ENCODE data around the gene MSH5.

MSH5 gene

GRCh38 chr6:31752739-31753319, 13.0 kb downstream of the MSH5 start:
- no peak for DNase-seq (ENCODE audit: low read depth in 1 of 2, low spot score in 1 of 2)

- no peak for DNase-seq (ENCODE audit: low read depth in 1 of 2, low spot score in 1 of 2)
Observed at GRCh38 chr6:31758281-31758680, 18.5 kb downstream of the MSH5 start.

GRCh38 chr6:31760790-31761189, 21.0 kb downstream of the MSH5 start:
- no peak for DNase-seq (ENCODE audit: low read depth in 1 of 2, low spot score in 1 of 2)

GRCh38 chr6:31761343-31761742, 21.5 kb downstream of the MSH5 start:
- no peak for DNase-seq (ENCODE audit: low read depth in 1 of 2, low spot score in 1 of 2)

- DNase-seq (ENCODE audit: low read depth in 1 of 2, low spot score in 1 of 2) = no peak
Observed at GRCh38 chr6:31762356-31762755, 22.6 kb downstream of the MSH5 start, which contains the start of gene SAPCD1. Gene SAPCD1, plus strand, starts transcription at chr6:31762656. Its CDS starts 399 bp downstream, at chr6:31763055.

- no peak for DNase-seq (ENCODE audit: low read depth in 1 of 2, low spot score in 1 of 2)
Observed at GRCh38 chr6:31762878-31763618, 23.2 kb downstream of the MSH5 start.

GRCh38 chr6:31763619-31763940, 23.8 kb downstream of the MSH5 start:
- DNase-seq (ENCODE audit: low read depth in 1 of 2, low spot score in 1 of 2) = no peak

GRCh38 chr6:31764198-31764597, 24.4 kb downstream of the MSH5 start:
- no peak for DNase-seq (ENCODE audit: low read depth in 1 of 2, low spot score in 1 of 2)

GRCh38 chr6:31765559-31765909, 25.7 kb downstream of the MSH5 start:
- no peak for DNase-seq (ENCODE audit: low read depth in 1 of 2, low spot score in 1 of 2)

GRCh38 chr6:31765910-31766794, 26.3 kb downstream of the MSH5 start:
- DNase-seq (ENCODE audit: low read depth in 1 of 2, low spot score in 1 of 2) = no peak

GRCh38 chr6:31767096-31767645, 27.4 kb downstream of the MSH5 start:
- no peak for DNase-seq (ENCODE audit: low read depth in 1 of 2, low spot score in 1 of 2)

GRCh38 chr6:31768363-31769257, 28.8 kb downstream of the MSH5 start:
- no peak for DNase-seq (ENCODE audit: low read depth in 1 of 2, low spot score in 1 of 2)

GRCh38 chr6:31769684-31770371, 30.0 kb downstream of the MSH5 start:
- peak; percentile 69 to 76 for DNase-seq (ENCODE audit: low read depth in 1 of 2, low spot score in 1 of 2)

- DNase-seq (ENCODE audit: low read depth in 1 of 2, low spot score in 1 of 2) = no peak
Observed at GRCh38 chr6:31770860-31771259, 31.1 kb downstream of the MSH5 start.

GRCh38 chr6:31771992-31772358, 32.2 kb downstream of the MSH5 start:
- peak in 1 of 2 donors; percentile 40 for DNase-seq (ENCODE audit: low read depth in 1 of 2, low spot score in 1 of 2)

- DNase-seq (ENCODE audit: low read depth in 1 of 2, low spot score in 1 of 2) = no peak
Observed at GRCh38 chr6:31775184-31775583, 35.4 kb downstream of the MSH5 start.

- DNase-seq (ENCODE audit: low read depth in 1 of 2, low spot score in 1 of 2) = no peak
Observed at GRCh38 chr6:31775633-31776484, 36.1 kb downstream of the MSH5 start.

- no peak for DNase-seq (ENCODE audit: low read depth in 1 of 2, low spot score in 1 of 2)
Observed at GRCh38 chr6:31776485-31776988, 36.7 kb downstream of the MSH5 start.
